ENCODE measurements around the gene MAP2. TPM values are rescaled to one million over a fixed set of nuclear protein-coding genes. Genes with fewer than 3 reads are reported as not detected.
A peak's percentile ranks its signal among the peaks of the same experiment; 100 is the strongest.

Gene MAP2
- polyA plus RNA-seq, 5 donors: 5.9 to 13.5 (median 10.4) TPM

- no peak for DNase-seq
Measured at GRCh38 chr2:209696836-209697711, 273.2 kb downstream of the MAP2 start.

- DNase-seq: no peak
Measured at GRCh38 chr2:209702775-209703174, 278.9 kb downstream of the MAP2 start.

- no peak for DNase-seq
Measured at GRCh38 chr2:209713219-209713618, 289.4 kb downstream of the MAP2 start.

- DNase-seq: no peak
Measured at GRCh38 chr2:209719034-209719433, 295.2 kb downstream of the MAP2 start.

GRCh38 chr2:209721497-209721896 lies 297.6 kb downstream of the MAP2 start:
- DNase-seq: no peak

- no peak for DNase-seq
Measured at GRCh38 chr2:209726311-209726710, 302.5 kb downstream of the MAP2 start.

GRCh38 chr2:209727077-209727476 lies 303.2 kb downstream of the MAP2 start:
- no peak for DNase-seq

GRCh38 chr2:209734805-209735204 lies 311.0 kb downstream of the MAP2 start:
- DNase-seq: no peak

- no peak for DNase-seq
Measured at GRCh38 chr2:209741953-209742352, 318.1 kb downstream of the MAP2 start.

GRCh38 chr2:209753020-209753419 lies 329.2 kb downstream of the MAP2 start:
- DNase-seq: no peak

- no peak for DNase-seq
Measured at GRCh38 chr2:209757163-209757562, 333.3 kb downstream of the MAP2 start.

- DNase-seq: no peak
Measured at GRCh38 chr2:209761566-209761965, 337.7 kb downstream of the MAP2 start.

GRCh38 chr2:209762563-209762962 lies 338.7 kb downstream of the MAP2 start:
- DNase-seq: no peak

- DNase-seq: no peak
Measured at GRCh38 chr2:209763106-209763505, 339.3 kb downstream of the MAP2 start.

GRCh38 chr2:209766613-209767012 lies 342.8 kb downstream of the MAP2 start:
- no peak for DNase-seq

GRCh38 chr2:209767316-209767715 lies 343.5 kb downstream of the MAP2 start:
- DNase-seq: no peak

- no peak for DNase-seq
Measured at GRCh38 chr2:209768557-209768956, 344.7 kb downstream of the MAP2 start.

- DNase-seq: peak; percentile 80 to 82
Measured at GRCh38 chr2:209771474-209772289, 347.8 kb downstream of the MAP2 start, which contains the start of gene UNC80. UNC80 (plus strand) TSS chr2:209771832; CDS start chr2:209772073, 241 bp downstream.

GRCh38 chr2:209772290-209772685 lies 348.4 kb downstream of the MAP2 start:
- DNase-seq: no peak

GRCh38 chr2:209773377-209773776 lies 349.5 kb downstream of the MAP2 start:
- DNase-seq: no peak

All from right lung (tissue), 5 donors.